Measurements from ENCODE around the gene MASP1. TPM values are rescaled to one million over a fixed set of nuclear protein-coding genes. Genes with fewer than 3 reads are reported as not detected.

The MASP1 gene
- total RNA-seq, 1 donor from 2014 or later = not detected

- TF ChIP-seq CTCF (conservative IDR thresholded peaks at IDR 0.05; ENCODE audit: low read depth, low read length) = no peak
- no peak overlapping the region for H3K4me3 ChIP-seq (ENCODE audit: low read depth, low read length)
- no peak for DNase-seq (ENCODE audit: low read depth)
Observed at GRCh38 chr3:187261541-187261969, 30.0 kb downstream of the MASP1 start.

GRCh38 chr3:187259171-187259570 lies 32.4 kb downstream of the MASP1 start:
- no peak overlapping the region for H3K4me3 ChIP-seq (ENCODE audit: low read depth, low read length)
- TF ChIP-seq CTCF (conservative IDR thresholded peaks at IDR 0.05; ENCODE audit: low read depth, low read length) = peak; percentile 49
- no peak for DNase-seq (ENCODE audit: low read depth)

GRCh38 chr3:187257992-187258692 lies 33.4 kb downstream of the MASP1 start:
- TF ChIP-seq CTCF (conservative IDR thresholded peaks at IDR 0.05; ENCODE audit: low read depth, low read length) = no peak
- no peak overlapping the region for H3K4me3 ChIP-seq (ENCODE audit: low read depth, low read length)
- no peak for DNase-seq (ENCODE audit: low read depth)

DNA sequence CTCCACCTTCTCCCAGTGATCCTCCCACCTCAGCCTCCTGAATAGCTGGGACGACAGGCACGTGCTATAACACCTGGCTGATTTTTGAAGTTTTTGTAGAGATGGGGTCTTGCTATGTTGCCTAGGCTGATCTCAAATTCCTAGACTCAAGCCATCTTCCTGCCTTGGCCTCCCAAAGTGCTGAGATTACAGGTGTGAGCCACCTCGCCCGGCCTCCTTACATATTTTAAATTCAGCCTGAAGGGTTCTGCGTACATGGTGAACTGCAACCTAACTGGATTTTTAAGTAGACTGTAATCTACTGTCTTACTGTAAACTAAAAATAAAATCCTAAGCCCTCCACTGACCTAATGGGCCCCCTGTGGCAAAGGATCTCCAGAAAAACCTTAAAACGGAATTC lies 34.1 kb downstream of the MASP1 start:
- no peak overlapping the region for H3K4me3 ChIP-seq (ENCODE audit: low read depth, low read length)
- TF ChIP-seq CTCF (conservative IDR thresholded peaks at IDR 0.05; ENCODE audit: low read depth, low read length) = no peak
- DNase-seq (ENCODE audit: low read depth) = no peak

DNA sequence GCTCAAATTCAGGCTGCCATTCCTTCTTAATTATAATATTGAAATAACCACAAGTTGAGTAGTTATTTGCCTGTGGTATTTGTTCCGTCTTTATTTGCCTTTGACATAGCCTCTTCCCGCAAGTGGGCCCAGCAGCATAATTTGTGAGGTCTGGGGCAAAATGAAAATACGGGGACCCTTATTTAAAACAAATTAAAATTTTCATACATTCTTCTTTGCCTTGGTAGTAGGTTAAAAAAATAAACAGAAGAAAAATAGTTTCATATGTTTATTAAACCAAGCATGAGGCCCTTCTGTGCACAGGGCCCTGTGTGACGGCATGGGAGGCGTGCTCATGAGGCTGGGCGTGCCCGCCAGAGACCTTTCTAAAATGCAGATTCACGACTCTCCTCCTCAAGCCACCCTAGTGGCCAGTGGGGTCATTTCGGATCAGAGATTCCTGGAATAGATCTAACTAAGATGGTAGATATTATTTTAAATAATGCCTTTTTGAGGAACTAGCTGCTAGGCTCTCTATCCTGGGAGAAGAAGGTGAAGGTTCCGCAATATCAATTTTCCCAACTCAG lies 35.4 kb downstream of the MASP1 start:
- no peak overlapping the region for H3K4me3 ChIP-seq (ENCODE audit: low read depth, low read length)
- TF ChIP-seq CTCF (conservative IDR thresholded peaks at IDR 0.05; ENCODE audit: low read depth, low read length) = peak; percentile 18
- no peak for DNase-seq (ENCODE audit: low read depth)

DNA sequence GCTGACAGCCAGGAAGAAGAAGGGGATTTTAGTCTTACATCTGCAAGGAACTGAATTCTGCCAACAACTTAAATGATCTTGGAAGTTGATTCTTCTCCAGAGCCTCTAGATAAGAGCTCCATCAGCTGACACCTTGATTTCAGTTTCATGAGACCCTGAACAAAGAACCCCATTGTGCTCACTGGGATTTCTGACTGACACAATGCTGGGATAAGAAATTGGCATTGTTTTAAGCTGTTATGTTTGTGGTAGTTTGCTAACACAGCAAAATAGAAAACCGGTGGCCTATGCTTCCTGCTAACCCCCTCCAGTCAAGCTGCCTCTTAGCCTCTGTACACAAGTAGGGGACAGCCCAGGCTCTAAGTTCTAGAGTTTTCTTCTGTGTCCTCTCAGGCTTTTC lies 36.2 kb downstream of the MASP1 start:
- H3K4me3 ChIP-seq (ENCODE audit: low read depth, low read length) = no peak overlapping the region
- DNase-seq (ENCODE audit: low read depth) = no peak
- TF ChIP-seq CTCF (conservative IDR thresholded peaks at IDR 0.05; ENCODE audit: low read depth, low read length) = no peak

DNA sequence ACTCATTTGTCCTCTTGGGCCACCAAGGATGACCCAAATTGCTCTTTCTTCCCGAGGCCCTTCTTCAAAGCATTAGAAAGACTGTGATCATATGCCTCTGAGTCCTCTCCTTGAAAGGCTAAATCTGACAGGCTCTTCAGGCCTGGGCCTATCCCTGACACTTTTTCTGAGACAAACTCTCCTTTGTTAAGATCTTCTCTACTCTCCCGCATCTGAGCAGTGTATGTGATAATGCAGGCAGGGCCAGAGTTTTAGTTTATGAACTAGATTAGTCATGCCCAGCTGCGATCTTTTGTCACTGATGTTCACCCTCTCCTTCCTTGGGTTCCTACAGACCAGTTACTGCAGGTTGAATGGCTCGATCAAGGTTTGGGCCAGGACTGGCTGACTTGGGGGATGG lies 39.2 kb downstream of the MASP1 start:
- no peak for TF ChIP-seq CTCF (conservative IDR thresholded peaks at IDR 0.05; ENCODE audit: low read depth, low read length)
- DNase-seq (ENCODE audit: low read depth) = no peak
- H3K4me3 ChIP-seq (ENCODE audit: low read depth, low read length) = no peak overlapping the region

All from epithelial cell of proximal tubule (primary cell).